ENCODE measurements around the gene AKNAD1. TPM values are rescaled to one million over a fixed set of nuclear protein-coding genes. Genes with fewer than 3 reads are reported as not detected.

AKNAD1 gene
- total RNA-seq, 4 donors from 2014 or later = 0.44 to 5.5 (median 4.6) TPM; not detected in 1

DNA sequence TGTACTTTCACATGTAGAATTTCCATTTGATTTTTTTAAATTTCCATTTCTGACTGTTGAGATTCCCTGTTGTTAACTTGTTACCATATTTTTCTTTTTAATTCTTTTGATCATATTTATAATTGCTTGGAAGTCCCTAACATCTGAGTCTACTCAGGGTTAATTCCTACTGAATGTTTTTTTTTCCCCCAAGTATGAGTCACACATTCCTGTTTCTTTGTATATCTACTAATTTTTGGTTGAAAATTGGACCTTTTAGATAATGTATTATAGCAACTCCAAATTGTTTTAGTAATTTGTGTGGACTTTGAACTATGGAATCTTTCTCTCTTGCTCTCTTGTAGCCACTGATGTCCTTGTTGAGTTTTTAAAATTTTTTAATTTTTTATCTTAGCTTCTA lies 55.8 kb downstream of the AKNAD1 start:
- Histone ChIP-seq H3K4me1 (peaks cover 0 to 5% (median 0%) of the 10 kb centered on the region in 4 donors), H3K36me3 (peaks cover 0 to 88% (median 6%) of the 10 kb centered on the region in 3 donors), H3K9me3 (no peaks in the 10 kb centered on the region), H3K27ac (no peak overlapping the region), H3K4me3 (no peak overlapping the region), H3K27me3 (no peaks in the 10 kb centered on the region)
- no peak for TF ChIP-seq POLR2A (IDR thresholded peaks at IDR 0.05)
- TF ChIP-seq EP300 (IDR thresholded peaks at IDR 0.05) = no peak
- TF ChIP-seq, protein P1, sequence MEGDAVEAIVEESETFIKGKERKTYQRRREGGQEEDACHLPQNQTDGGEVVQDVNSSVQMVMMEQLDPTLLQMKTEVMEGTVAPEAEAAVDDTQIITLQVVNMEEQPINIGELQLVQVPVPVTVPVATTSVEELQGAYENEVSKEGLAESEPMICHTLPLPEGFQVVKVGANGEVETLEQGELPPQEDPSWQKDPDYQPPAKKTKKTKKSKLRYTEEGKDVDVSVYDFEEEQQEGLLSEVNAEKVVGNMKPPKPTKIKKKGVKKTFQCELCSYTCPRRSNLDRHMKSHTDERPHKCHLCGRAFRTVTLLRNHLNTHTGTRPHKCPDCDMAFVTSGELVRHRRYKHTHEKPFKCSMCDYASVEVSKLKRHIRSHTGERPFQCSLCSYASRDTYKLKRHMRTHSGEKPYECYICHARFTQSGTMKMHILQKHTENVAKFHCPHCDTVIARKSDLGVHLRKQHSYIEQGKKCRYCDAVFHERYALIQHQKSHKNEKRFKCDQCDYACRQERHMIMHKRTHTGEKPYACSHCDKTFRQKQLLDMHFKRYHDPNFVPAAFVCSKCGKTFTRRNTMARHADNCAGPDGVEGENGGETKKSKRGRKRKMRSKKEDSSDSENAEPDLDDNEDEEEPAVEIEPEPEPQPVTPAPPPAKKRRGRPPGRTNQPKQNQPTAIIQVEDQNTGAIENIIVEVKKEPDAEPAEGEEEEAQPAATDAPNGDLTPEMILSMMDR (IDR thresholded peaks at IDR 0.05) = no peak
- DNase-seq (ENCODE audit: low spot score in 2 of 2) = no peak

DNA sequence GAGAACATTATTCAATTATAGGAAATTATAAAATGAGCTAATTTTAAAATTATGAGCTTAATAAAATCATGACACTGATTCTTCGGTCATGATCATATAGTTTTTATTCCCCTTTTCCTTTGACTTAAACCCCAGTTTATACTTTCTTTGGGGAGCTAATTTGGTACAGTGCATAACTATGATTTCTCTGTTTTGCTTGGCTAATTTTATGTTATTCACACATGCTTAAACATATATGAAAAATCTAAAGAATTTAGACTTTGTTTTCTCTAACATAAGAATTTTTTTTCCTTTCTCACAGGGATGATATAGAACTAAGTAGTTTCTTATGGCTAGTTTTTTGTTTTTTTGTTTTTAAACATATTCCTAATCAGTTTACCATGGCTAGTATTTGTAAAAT lies 57.9 kb downstream of the AKNAD1 start:
- no peak for DNase-seq (ENCODE audit: low spot score in 2 of 2)
- Histone ChIP-seq H3K27ac (no peak overlapping the region), H3K27me3 (no peaks in the 10 kb centered on the region), H3K36me3 (peaks cover 0 to 88% (median 5%) of the 10 kb centered on the region in 3 donors), H3K4me3 (no peak overlapping the region), H3K9me3 (no peaks in the 10 kb centered on the region), H3K4me1 (peaks cover 0 to 5% (median 0%) of the 10 kb centered on the region in 4 donors)
- WGBS, 2 donors = 73 to 75% methylated on average over 1 of the region's 1 CpG
- TF ChIP-seq, protein P1 (IDR thresholded peaks at IDR 0.05) = no peak
- TF ChIP-seq POLR2A (IDR thresholded peaks at IDR 0.05) = no peak
- no peak for TF ChIP-seq EP300 (IDR thresholded peaks at IDR 0.05)

DNA sequence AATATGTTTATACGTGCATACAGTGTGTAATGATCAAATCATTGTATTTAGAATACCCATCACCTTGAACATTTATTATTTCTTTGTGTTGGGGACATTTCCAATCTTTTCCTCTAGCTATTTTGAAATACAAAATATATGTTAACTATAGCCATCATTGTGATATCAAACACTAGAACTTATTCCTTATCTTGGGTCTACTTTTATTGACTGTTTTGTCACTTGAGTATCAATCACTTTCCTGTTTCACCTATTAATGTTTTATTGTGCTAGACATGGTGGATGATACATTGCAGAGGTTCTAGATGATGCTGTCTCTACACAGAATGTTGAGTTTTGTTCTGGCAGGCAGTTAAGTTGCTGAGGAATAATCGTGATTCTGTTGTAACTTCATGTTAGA lies 64.5 kb downstream of the AKNAD1 start:
- H3K27ac ChIP-seq = no peak overlapping the region
- no peak overlapping the region for H3K4me3 ChIP-seq
- peaks cover 0 to 88% (median 6%) of the 10 kb centered on the region in 3 donors for H3K36me3 ChIP-seq
- no peaks in the 10 kb centered on the region for H3K27me3 ChIP-seq
- no peak for TF ChIP-seq EP300 (IDR thresholded peaks at IDR 0.05)
- TF ChIP-seq, protein P1 (IDR thresholded peaks at IDR 0.05) = no peak
- peaks cover 0 to 21% (median 8%) of the 10 kb centered on the region in 4 donors for H3K9me3 ChIP-seq
- H3K4me1 ChIP-seq = no peaks in the 10 kb centered on the region
- WGBS, 2 donors = 93 to 99% methylated on average over 2 of the region's 2 CpGs
- no peak for DNase-seq (ENCODE audit: low spot score in 2 of 2)

DNA sequence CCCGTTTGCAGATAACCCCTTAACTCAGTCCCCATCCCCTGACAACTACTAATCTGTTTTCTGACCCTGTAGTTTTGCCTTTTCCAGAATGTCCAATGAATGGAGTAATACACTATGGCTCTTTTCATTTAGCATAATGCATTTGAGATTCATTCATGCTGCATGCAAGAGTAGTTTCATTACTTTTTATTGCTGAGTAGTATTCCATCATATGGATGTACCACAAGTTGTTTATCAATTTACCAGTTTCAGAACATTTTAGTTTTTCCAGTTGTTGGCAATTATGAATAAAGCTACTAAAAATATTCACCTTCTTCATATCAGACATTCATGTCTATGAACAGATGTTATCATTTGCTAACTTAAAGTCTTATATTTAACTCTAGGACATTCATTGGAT lies 65.1 kb downstream of the AKNAD1 start:
- no peaks in the 10 kb centered on the region for H3K4me1 ChIP-seq
- DNase-seq (ENCODE audit: low spot score in 2 of 2) = no peak
- H3K27ac ChIP-seq = no peak overlapping the region
- 93 to 100% methylated on average over 1 of the region's 1 CpG for WGBS, 2 donors
- no peaks in the 10 kb centered on the region for H3K27me3 ChIP-seq
- H3K4me3 ChIP-seq = no peak overlapping the region
- peaks cover 0 to 21% (median 8%) of the 10 kb centered on the region in 4 donors for H3K9me3 ChIP-seq
- TF ChIP-seq POLR2A (IDR thresholded peaks at IDR 0.05) (no peak), EP300 (IDR thresholded peaks at IDR 0.05) (no peak)
- TF ChIP-seq, protein P1 (IDR thresholded peaks at IDR 0.05) = no peak
- H3K36me3 ChIP-seq = peaks cover 0 to 89% (median 6%) of the 10 kb centered on the region in 3 donors

DNA sequence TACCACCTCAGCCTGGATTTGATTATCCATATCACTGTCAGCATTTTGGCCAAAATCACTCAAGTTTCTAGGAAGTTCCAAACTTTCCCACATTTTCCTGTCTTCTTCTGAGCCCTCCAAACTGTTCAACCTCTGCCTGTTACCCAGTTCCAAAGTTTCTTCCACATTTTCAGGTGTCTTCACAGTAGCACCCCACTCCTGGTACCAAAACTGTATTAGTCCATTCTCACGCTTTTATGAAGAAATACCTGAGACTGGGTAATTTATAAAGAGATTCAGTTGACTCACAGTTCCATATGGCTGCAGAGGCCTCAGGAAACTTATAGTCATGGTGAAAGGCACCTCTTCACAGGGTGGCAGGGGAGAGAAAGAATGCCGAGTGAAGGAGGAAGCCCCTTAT lies 71.0 kb downstream of the AKNAD1 start:
- peaks cover 0 to 94% (median 22%) of the 10 kb centered on the region in 3 donors for H3K36me3 ChIP-seq

More for the DNA sequence above, 71.0 kb downstream of the AKNAD1 start:
- no peaks in the 10 kb centered on the region for H3K27me3 ChIP-seq
- no peak overlapping the region for H3K4me3 ChIP-seq
- no peak for TF ChIP-seq EP300 (IDR thresholded peaks at IDR 0.05)
- TF ChIP-seq POLR2A (IDR thresholded peaks at IDR 0.05) = no peak
- TF ChIP-seq, protein P1 (IDR thresholded peaks at IDR 0.05) = no peak
- no peak for DNase-seq (ENCODE audit: low spot score in 2 of 2)
- H3K9me3 ChIP-seq = peaks cover 0 to 26% (median 6%) of the 10 kb centered on the region in 4 donors
- no peaks in the 10 kb centered on the region for H3K4me1 ChIP-seq
- H3K27ac ChIP-seq = no peak overlapping the region
- WGBS, 2 donors = 99% methylated on average over 2 of the region's 2 CpGs

Data from tibial nerve (tissue), 4 donors.